ENCODE results near the gene DNASE2. TPM values are rescaled to one million over a fixed set of nuclear protein-coding genes. Genes with fewer than 3 reads are reported as not detected.

Gene DNASE2
- total and polyA plus RNA-seq, 2 of the 8 experiments (the other 6 are each of a cell fraction or from before 2014, with no cell fraction given), result 33.2 to 48.2 TPM

GRCh38 chr19:12918253-12918652, 37.0 kb upstream of the DNASE2 start:
- Histone ChIP-seq H3K27ac (ENCODE audit: low read depth, low read length) (no peak overlapping the region), H3K4me2 (ENCODE audit: insufficient read depth in 1 of 2, low read depth in 2 of 2, low read length in 2 of 2) (no peak overlapping the region), H2BK20ac (ENCODE audit: low read length) (0 out of 2 replicates have a peak overlapping the region, but pooled peaks have one; percentile 23), H3K4me3 (ENCODE audit: extremely low read depth in 1 of 4, insufficient read depth in 2 of 4, low read depth in 3 of 4, low read length in 4 of 4) (no peak overlapping the region), H3K23me2 (ENCODE audit: low read depth, low read length) (no peaks in the 10 kb centered on the region), H3K4me1 (replicated peaks in 1 of 4; ENCODE audit: control insufficient read depth in 3 of 4, insufficient read depth in 4 of 4, low read length in 3 of 4) (peaks cover 5 to 9% (median 7%) of the 10 kb centered on the region in 4 experiments; a peak in 6 of 7 replicates), H3K14ac (ENCODE audit: insufficient read length) (no peak overlapping the region), H2BK120ac (replicated peaks; ENCODE audit: low read depth, low read length) (no peak overlapping the region), H2BK5ac (ENCODE audit: low read depth, low read length) (no peak overlapping the region), H2BK15ac (ENCODE audit: low read length) (no peak overlapping the region), H4K5ac (ENCODE audit: insufficient read length, low read depth, low read length) (no peak overlapping the region), H3K36me3 (ENCODE audit: control insufficient read depth in 2 of 4, insufficient read depth in 4 of 4, low read length in 3 of 4) (peaks cover 5 to 14% (median 10%) of the 10 kb centered on the region in 4 experiments; a peak in 5 of 8 replicates), H3K23ac (ENCODE audit: insufficient read length) (no peak overlapping the region), H3K18ac (ENCODE audit: extremely low read depth, low read length) (no peak overlapping the region), H3K9ac (replicated peaks in 1 of 4; ENCODE audit: extremely low read depth in 1 of 4, low read depth in 3 of 4, low read length in 3 of 4) (no peak overlapping the region), H2AK5ac (ENCODE audit: low read depth, low read length) (peak overlapping the region; percentile 65; the same call in 1 of the 2 replicates), H2BK12ac (ENCODE audit: low read depth, low read length) (peak overlapping the region; percentile 23; the same call in 1 of the 2 replicates), H3K79me1 (ENCODE audit: low read depth, low read length) (no peaks in the 10 kb centered on the region), H3K79me2 (ENCODE audit: control insufficient read depth in 1 of 2, insufficient read depth in 2 of 2, low read length in 2 of 2) (no peaks in the 10 kb centered on the region), H3K4ac (replicated peaks; ENCODE audit: insufficient read length, low read depth, low read length) (no peak overlapping the region), H3K27me3 (replicated peaks in 1 of 4; ENCODE audit: control insufficient read depth in 3 of 4, extremely low read depth in 1 of 4, insufficient read depth in 3 of 4, low read length in 3 of 4) (peaks cover 6 to 12% (median 11%) of the 10 kb centered on the region in 4 experiments), H4K8ac (ENCODE audit: extremely low read depth, insufficient read depth, low read length) (no peak overlapping the region), H2AFZ (ENCODE audit: low read length) (no peak overlapping the region), H3K9me3 (ENCODE audit: insufficient read depth in 2 of 2, low read depth in 1 of 2, low read length in 1 of 2) (peaks cover 2 to 9% of the 10 kb centered on the region in 2 experiments; a peak in 1 of 4 replicates), H4K91ac (replicated peaks; ENCODE audit: insufficient read length, low read length) (no peak overlapping the region), H4K20me1 (replicated peaks in 1 of 2; ENCODE audit: control insufficient read depth in 1 of 2, insufficient read depth in 2 of 2, low read length in 2 of 2) (no peaks in the 10 kb centered on the region), H3K56ac (replicated peaks; ENCODE audit: insufficient read length, low read depth, low read length) (no peak overlapping the region)
- WGBS, 2 experiments (ENCODE audit: extremely low coverage in 1 of 2, insufficient coverage in 1 of 2, insufficient read length in 1 of 2, insufficient replicate concordance in 2 of 2, low coverage in 1 of 2, low lambda C conversion rate in 2 of 2, missing lambda C conversion rate in 1 of 2), result 92% methylated on average over 14 of the region's 14 CpGs; no CpG with 5 or more reads in 1 of the 2 experiments
- no peak for DNase-seq (ENCODE audit: low read depth in 1 of 2, low spot score in 2 of 2)
- ChIA-PET CTCF (ENCODE audit: partially characterized antibody) (interaction anchor here (0.6 kb wide), 1 partner anchor 307 kb away, joined by 3 read pairs; no protein-coding TSS in a partner anchor), POLR2A (ENCODE audit: partially characterized antibody) (interaction anchor here (1.2 to 13.9 kb wide), 7 partner anchors 8 to 34 kb away, joined by 4 to 180 read pairs (median 9); partner anchors contain the start of genes CALR, FARSA and GCDH)
- no peak for FAIRE-seq
- TF ChIP-seq MAFK (IDR thresholded peaks at IDR 0.05; ENCODE audit: low read depth, low read length), result no peak
- TF ChIP-seq POLR2A (IDR thresholded peaks at IDR 0.05; ENCODE audit: control extremely low read depth in 1 of 2, low read depth in 2 of 2, low read length in 2 of 2), result no peak
- no peak for TF ChIP-seq RNF2 (IDR thresholded peaks at IDR 0.05; ENCODE audit: borderline replicate concordance, low read depth, low read length, missing control alignments, poor library complexity, severe bottlenecking)
- no peak for TF ChIP-seq PHF8 (conservative IDR thresholded peaks at IDR 0.05; ENCODE audit: low read depth, low read length)
- no peak for TF ChIP-seq BRCA1 (IDR thresholded peaks at IDR 0.05; ENCODE audit: low read depth, low read length)
- no peak for TF ChIP-seq ASH2L (IDR thresholded peaks at IDR 0.05; ENCODE audit: low read length)
- TF ChIP-seq SRF (IDR thresholded peaks at IDR 0.05; ENCODE audit: low read depth, low read length), result no peak
- no peak for TF ChIP-seq RAD21 (IDR thresholded peaks at IDR 0.05 in 1 of 2, conservative IDR thresholded peaks at IDR 0.05 in 1 of 2; ENCODE audit: low read depth in 2 of 2, low read length in 2 of 2)
- TF ChIP-seq CHD2 (IDR thresholded peaks at IDR 0.05; ENCODE audit: low read length), result no peak
- no peak for TF ChIP-seq MAX (IDR thresholded peaks at IDR 0.05)
- TF ChIP-seq KDM5A (IDR thresholded peaks at IDR 0.05; ENCODE audit: low read length), result no peak
- TF ChIP-seq EP300 (IDR thresholded peaks at IDR 0.05; ENCODE audit: borderline replicate concordance in 1 of 2, low read depth in 2 of 2, low read length in 2 of 2), result no peak
- no peak for TF ChIP-seq RXRA (IDR thresholded peaks at IDR 0.05; ENCODE audit: insufficient read depth, low read depth, low read length)

Data from H1 (cell line).